Peyer's patch (tissue), 4 donors: Measurements from ENCODE around the gene AP4E1. TPM values are rescaled to one million over a fixed set of nuclear protein-coding genes. Genes with fewer than 3 reads are reported as not detected.

Experiments
- DNase-seq, 3 donors: peaks; one replicate each; pipeline ENCODE4 v3.0.0-alpha.2; 2017 to 2019
- H3K27ac ChIP-seq, 4 donors: fragments of 200-600 bp; sonication (generic); one replicate each; pipeline ENCODE4 v1.5.1; 2016 to 2019
- H3K27me3 ChIP-seq, 2 donors: fragments of 200-600 bp; sonication (generic); one replicate each; pipeline ENCODE4 v1.5.1; 2019
- H3K36me3 ChIP-seq, 3 donors: fragments of 200-600 bp; sonication (generic); one replicate each; pipeline ENCODE4 v1.5.1; 2016 to 2019
- H3K4me1 ChIP-seq, 4 donors: fragments of 200-600 bp; sonication (generic); one replicate each; pipeline ENCODE4 v1.5.1; 2016 to 2019
- H3K4me3 ChIP-seq, 4 donors: fragments of 200-600 bp; sonication (generic); 1 replicate in 3 of 4; 2 replicates in 1 of 4; pipeline ENCODE4 v1.5.1; 2016 to 2019; ENCODE audit warnings: mild to moderate bottlenecking in 1 of 4
- H3K9me3 ChIP-seq, 4 donors: fragments of 200-600 bp; sonication (generic); one replicate each; pipeline ENCODE4 v1.5.1; 2016 to 2019; ENCODE audit warnings: mild to moderate bottlenecking in 1 of 4
- CTCF ChIP-seq, 6 experiments: fragments of 450-650 bp in 4 of 6; fragments of 200-600 bp in 2 of 6; sonication (generic) in 1 of 6; IDR thresholded peaks; one replicate each; pipeline ENCODE4 v1.5.1; 2017 to 2019; ENCODE audit warnings: antibody characterized with exemption in 6 of 6, mild to moderate bottlenecking in 3 of 6, moderate library complexity in 1 of 6
- POLR2A ChIP-seq, 2 donors: fragments of 450-650 bp; IDR thresholded peaks; one replicate each; pipeline ENCODE4 v1.5.1; 2017; ENCODE audit warnings: antibody characterized with exemption in 2 of 2, mild to moderate bottlenecking in 2 of 2, moderate library complexity in 2 of 2
- total RNA-seq, 4 donors: library from RNA; depleted of rRNA; stranded (reverse); fragments of >200 nt; gene quantifications; one replicate each; pipeline ENCODE4 v1.1.0, GENCODE V29; 2016

Gene AP4E1
- total RNA-seq, 4 donors from 2014 or later: 8.3 to 13.7 (median 11.9) TPM

DNA sequence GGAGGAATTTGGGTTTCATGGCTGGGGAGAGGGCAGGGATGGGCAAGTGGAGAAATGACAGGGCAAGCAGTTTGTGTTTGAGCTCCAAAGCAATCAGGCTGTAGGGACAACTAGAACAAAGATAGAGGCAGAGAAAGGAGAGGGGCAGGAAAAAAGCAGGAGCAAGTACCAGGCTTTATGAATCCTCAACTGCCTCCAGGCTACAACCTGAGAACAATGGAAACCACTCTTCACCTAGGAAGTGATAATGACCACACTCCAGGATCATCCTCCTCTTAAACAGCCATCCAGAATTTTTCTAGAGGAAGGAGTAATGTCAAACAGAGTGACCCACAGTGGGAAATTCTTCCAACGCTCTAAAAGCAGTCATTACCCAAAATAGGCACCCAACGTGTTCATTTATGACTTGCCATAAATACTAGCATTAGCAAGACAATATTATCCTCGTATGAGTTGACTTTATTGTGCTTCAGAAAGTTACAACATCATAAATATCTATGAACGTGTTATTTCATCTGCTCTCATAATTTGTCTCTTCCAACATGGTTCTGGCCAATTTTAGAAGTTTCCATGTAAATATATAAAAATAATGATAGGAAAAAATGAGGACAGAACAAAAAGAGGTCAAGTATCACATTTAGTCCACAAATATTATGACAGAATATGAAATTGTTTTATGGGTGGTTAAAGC is 135.7 kb downstream of the AP4E1 start:
- no peaks in the 10 kb centered on the region for H3K27me3 ChIP-seq
- peak overlapping the region in 1 of 4 donors; percentile 16 for H3K27ac ChIP-seq
- no peak overlapping the region for H3K4me3 ChIP-seq
- TF ChIP-seq POLR2A (IDR thresholded peaks at IDR 0.05): no peak
- TF ChIP-seq CTCF (IDR thresholded peaks at IDR 0.05): no peak
- H3K9me3 ChIP-seq: no peaks in the 10 kb centered on the region
- DNase-seq: no peak
- no peaks in the 10 kb centered on the region for H3K36me3 ChIP-seq
- H3K4me1 ChIP-seq: peaks cover 0 to 11% (median 0%) of the 10 kb centered on the region in 4 donors

DNA sequence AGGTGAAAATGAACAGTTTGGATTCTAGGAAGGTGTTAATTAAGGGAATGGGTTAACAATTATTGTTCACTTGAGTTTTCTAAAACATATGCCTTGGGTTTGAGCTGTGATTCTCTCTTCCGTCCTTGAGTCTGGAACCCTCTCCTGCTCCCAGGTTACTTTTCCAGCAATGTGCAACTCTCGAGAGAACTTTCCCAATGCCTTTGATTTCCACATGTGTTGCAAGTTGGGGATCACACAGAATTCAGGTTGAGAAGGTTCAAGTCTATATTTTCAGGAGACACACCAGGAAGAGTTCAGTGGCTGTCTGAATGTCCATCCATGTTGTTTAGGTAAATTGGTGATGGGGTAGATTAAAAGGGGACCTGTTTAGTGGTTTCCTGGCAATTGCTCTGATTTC is 137.5 kb downstream of the AP4E1 start:
- no peak for DNase-seq
- Histone ChIP-seq H3K4me3 (no peak overlapping the region), H3K27me3 (no peaks in the 10 kb centered on the region), H3K27ac (no peak overlapping the region), H3K9me3 (no peaks in the 10 kb centered on the region), H3K4me1 (peaks cover 0 to 11% (median 0%) of the 10 kb centered on the region in 4 donors), H3K36me3 (no peaks in the 10 kb centered on the region)
- TF ChIP-seq CTCF (IDR thresholded peaks at IDR 0.05): no peak
- no peak for TF ChIP-seq POLR2A (IDR thresholded peaks at IDR 0.05)

DNA sequence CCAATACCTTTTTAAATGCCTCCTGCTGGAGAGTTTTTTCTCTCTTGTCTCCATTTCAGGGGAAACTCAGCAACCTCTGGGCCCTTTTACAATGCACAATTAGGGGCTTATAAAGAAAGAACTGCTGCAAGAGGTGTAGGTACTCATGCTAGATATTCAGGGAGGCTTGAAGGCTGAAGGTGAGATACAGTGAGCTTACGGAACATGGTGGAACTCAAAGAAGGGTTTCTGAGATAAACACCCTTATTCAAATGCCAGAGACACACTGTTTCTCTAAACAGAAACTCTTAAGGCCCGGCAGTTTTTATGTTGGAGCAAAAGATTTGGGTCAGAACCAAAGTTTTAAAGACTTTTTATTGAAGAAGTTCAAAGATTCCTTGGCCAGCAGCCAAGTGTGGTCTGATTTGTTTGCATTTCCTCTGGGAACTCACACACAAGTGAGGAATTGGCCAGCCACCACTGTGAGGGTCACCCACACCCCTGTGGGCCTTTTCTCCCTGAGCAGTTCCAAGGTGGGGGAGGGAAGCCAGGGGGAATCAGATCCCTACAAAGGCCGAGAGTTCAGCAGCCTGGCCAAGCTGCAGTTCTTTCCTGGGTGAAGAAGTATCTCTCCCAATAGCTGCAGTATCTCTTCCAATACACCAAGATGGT is 138.4 kb downstream of the AP4E1 start:
- DNase-seq: peak in 1 of 3 donors; percentile 55
- H3K27ac ChIP-seq: peak overlapping the region in 1 of 4 donors; percentile 25
- peaks cover 0 to 11% (median 2%) of the 10 kb centered on the region in 4 donors for H3K4me1 ChIP-seq
- H3K27me3 ChIP-seq: no peaks in the 10 kb centered on the region
- H3K4me3 ChIP-seq: no peak overlapping the region
- no peaks in the 10 kb centered on the region for H3K36me3 ChIP-seq
- no peak for TF ChIP-seq POLR2A (IDR thresholded peaks at IDR 0.05)
- TF ChIP-seq CTCF (IDR thresholded peaks at IDR 0.05): no peak
- H3K9me3 ChIP-seq: no peaks in the 10 kb centered on the region

DNA sequence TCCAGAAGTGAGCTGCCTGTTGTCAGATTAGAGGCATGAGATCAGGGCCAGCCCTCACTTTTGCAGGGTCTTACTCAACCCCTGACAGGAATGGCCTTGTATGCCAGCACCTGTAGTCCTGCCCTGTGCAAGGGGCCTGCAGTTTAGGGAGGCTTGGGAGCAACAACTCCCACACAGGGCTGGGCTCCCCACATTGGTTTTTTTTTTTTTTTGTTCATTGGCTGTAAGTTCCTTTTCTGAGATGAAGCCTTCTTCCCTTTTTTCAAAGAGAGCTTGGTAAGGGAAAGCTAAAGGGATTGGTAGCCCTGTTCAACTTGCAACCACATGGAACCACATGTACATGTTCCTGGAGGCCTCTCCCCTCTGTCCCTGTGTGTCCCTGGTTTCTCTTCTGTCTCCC is 139.8 kb downstream of the AP4E1 start:
- Histone ChIP-seq H3K9me3 (no peaks in the 10 kb centered on the region), H3K27me3 (no peaks in the 10 kb centered on the region), H3K36me3 (no peaks in the 10 kb centered on the region), H3K27ac (no peak overlapping the region), H3K4me3 (no peak overlapping the region), H3K4me1 (peaks cover 0 to 11% (median 2%) of the 10 kb centered on the region in 4 donors)
- DNase-seq: no peak
- no peak for TF ChIP-seq CTCF (IDR thresholded peaks at IDR 0.05)
- no peak for TF ChIP-seq POLR2A (IDR thresholded peaks at IDR 0.05)

- H3K9me3 ChIP-seq: no peaks in the 10 kb centered on the region
- H3K4me1 ChIP-seq: peaks cover 0 to 11% (median 2%) of the 10 kb centered on the region in 4 donors
- H3K4me3 ChIP-seq: no peak overlapping the region
- no peaks in the 10 kb centered on the region for H3K27me3 ChIP-seq
- TF ChIP-seq CTCF (IDR thresholded peaks at IDR 0.05): no peak
- no peak overlapping the region for H3K27ac ChIP-seq
- no peaks in the 10 kb centered on the region for H3K36me3 ChIP-seq
- DNase-seq: no peak
Observed at GRCh38 chr15:51049081-51049480, 140.6 kb downstream of the AP4E1 start.
